Pancreas (tissue), 10 donors: ENCODE results near the gene CHD1. TPM values are rescaled to one million over a fixed set of nuclear protein-coding genes. Genes with fewer than 3 reads are reported as not detected.

Source experiments
- ATAC-seq, 4 donors: fragments of 200-7000 bp; cut with Tn5 transposase; one replicate each; pipeline versions ENCODE4 v1.8.0 to v1.9.1; 2020; ENCODE audit warnings: mild to moderate bottlenecking in 4 of 4, moderate library complexity in 4 of 4
- DNase-seq, 6 donors: peaks; one replicate each; pipeline ENCODE4 v3.0.0-alpha.2; 2020
- FAIRE-seq: peaks from 2 replicates; lab custom pipeline; 2012; peaks lifted over from hg19 to GRCh38; lab: Jason Lieb, UNC
- H3K27ac ChIP-seq, 4 donors: fragments of 200-600 bp; sonication (generic); 1 replicate in 3 of 4; 2 replicates in 1 of 4; pipeline versions ENCODE4 v1.5.0 to v1.8.0; 2020
- H3K27me3 ChIP-seq, 4 donors: fragments of 200-600 bp; one replicate each; pipeline ENCODE4 v1.8.0; 2021
- H3K36me3 ChIP-seq, 3 donors: fragments of 200-600 bp; sonication (generic) in 1 of 3; one replicate each; pipeline versions ENCODE4 v1.5.0 to v1.8.0; 2020 to 2021
- H3K4me1 ChIP-seq, 3 donors: fragments of 200-600 bp; one replicate each; pipeline ENCODE4 v1.8.0; 2021
- H3K4me3 ChIP-seq, 4 donors: fragments of 200-600 bp; sonication (generic) in 2 of 4; one replicate each; pipeline versions ENCODE4 v1.5.0 to v1.8.0; 2020 to 2021
- H3K9me3 ChIP-seq, 4 donors: fragments of 200-600 bp; one replicate each; pipeline ENCODE4 v1.8.0; 2021
- CTCF ChIP-seq, 4 donors: fragments of 200-600 bp; sonication (generic) in 3 of 4; IDR thresholded peaks; one replicate each; pipeline versions ENCODE4 v1.5.0 to v1.8.0; 2021; ENCODE audit warnings: antibody characterized with exemption in 4 of 4
- WGBS, 2 donors: extraction: QIAGEN DNeasy Blood & Tissue Kit; methylation state at CpG; one replicate each; pipeline ENCODE4 v1.1.7; 2013; 5-methylcytosine and 5-hydroxymethylcytosine counted together
- intact Hi-C, 3 donors: fragments of 100-400 bp; cut with DNase I; formaldehyde crosslinking; loops; one replicate each; pipeline versions ENCODE4 v1.11.1 to v1.14.2; 2022
- polyA plus RNA-seq, 2 donors: library from polyadenylated mRNA; stranded (reverse); fragments of 200-250 nt; gene quantifications; one replicate each; pipeline ENCODE4 v1.2.3, GENCODE V29; 2013
- total RNA-seq, 6 donors: library from RNA; stranded (reverse); fragmentation: NEBNext Ultra II Directional in 4 of 6; extraction: Animal tissue kit (Norgen Biotek cat#: 25700) in 4 of 6; gene quantifications; one replicate each; pipeline versions ENCODE4 v1.2.1 to v1.2.4, GENCODE V29; 2021 to 2023
- donor health status: healthy with polysubstance abuse.
- donor health status: DM: no; HTN: no; CAD: no; lungs with moderate emphysema.
- donor health status: DM: no; HTN: no; CAD: no.
- donor health status: control.
- donor health status: control.
- donor health status: Bipolar disorder and iron deficiency.
- donor health status: DM: yes; HTN: yes; CAD: no.
- donor health status: DM: no; HTN: no; CAD: no.
- donor health status: DM: no; HTN: no; CAD: no.
- donor health status: DM: yes; HTN: yes; CAD: no.

Gene CHD1
- total and polyA plus RNA-seq, 8 donors = 10.1 to 20.7 (median 12.4) TPM

GRCh38 chr5:98905857-98906688 is 22.7 kb downstream of the CHD1 start:
- no peak overlapping the region for H3K27ac ChIP-seq
- ATAC-seq (peak; percentile 63 to 86 (median 79)), DNase-seq (no peak), FAIRE-seq (peak; percentile 97)
- no peak overlapping the region for H3K4me3 ChIP-seq
- intact Hi-C loops = loop anchor here in 2 of 3 donors (5.0 kb wide), 1 partner anchor 126 kb away; no protein-coding TSS in a partner anchor
- H3K27me3 ChIP-seq = no peaks in the 10 kb centered on the region
- peak; percentile 39 to 63 (median 53) for TF ChIP-seq CTCF (IDR thresholded peaks at IDR 0.05)
- H3K4me1 ChIP-seq = peaks cover 0 to 9% (median 0%) of the 10 kb centered on the region in 3 donors
- peaks cover 0 to 27% (median 0%) of the 10 kb centered on the region in 3 donors for H3K36me3 ChIP-seq
- 56 to 62% methylated on average over 3 of the region's 3 CpGs for WGBS, 2 donors
- H3K9me3 ChIP-seq = no peaks in the 10 kb centered on the region

DNA sequence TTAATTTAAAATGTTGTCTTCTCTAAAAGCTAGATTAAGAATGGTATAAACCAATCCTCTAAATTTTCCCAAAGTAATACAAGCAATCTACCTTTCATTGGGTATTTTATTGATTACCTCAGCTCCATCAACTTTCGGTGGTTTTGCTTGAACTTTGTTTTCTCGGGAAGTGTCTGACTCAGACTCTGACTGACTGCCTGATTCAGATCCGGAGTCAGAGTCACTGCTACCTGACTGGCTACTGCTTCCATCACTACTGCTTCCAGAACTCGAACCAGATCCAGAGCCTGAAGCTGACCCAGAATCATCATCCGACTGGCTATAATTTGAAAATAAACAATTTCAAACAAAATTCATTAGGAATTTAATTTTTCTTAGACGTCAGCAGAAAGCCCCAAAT is 24.0 kb downstream of the CHD1 start:
- peaks cover 0 to 9% (median 0%) of the 10 kb centered on the region in 3 donors for H3K4me1 ChIP-seq
- H3K4me3 ChIP-seq = no peak overlapping the region
- peak in 2 of 4 donors; percentile 40 to 44 for ATAC-seq
- WGBS, 2 donors = 78 to 81% methylated on average over 6 of the region's 6 CpGs
- no peak for TF ChIP-seq CTCF (IDR thresholded peaks at IDR 0.05)
- no peak overlapping the region for H3K27ac ChIP-seq
- no peak for DNase-seq
- no peak for FAIRE-seq
- intact Hi-C loops = loop anchor here in 2 of 3 donors (5.0 kb wide), 1 partner anchor 128 kb away; no protein-coding TSS in a partner anchor
- H3K27me3 ChIP-seq = no peaks in the 10 kb centered on the region
- no peaks in the 10 kb centered on the region for H3K9me3 ChIP-seq
- H3K36me3 ChIP-seq = peaks cover 0 to 40% (median 7%) of the 10 kb centered on the region in 3 donors

DNA sequence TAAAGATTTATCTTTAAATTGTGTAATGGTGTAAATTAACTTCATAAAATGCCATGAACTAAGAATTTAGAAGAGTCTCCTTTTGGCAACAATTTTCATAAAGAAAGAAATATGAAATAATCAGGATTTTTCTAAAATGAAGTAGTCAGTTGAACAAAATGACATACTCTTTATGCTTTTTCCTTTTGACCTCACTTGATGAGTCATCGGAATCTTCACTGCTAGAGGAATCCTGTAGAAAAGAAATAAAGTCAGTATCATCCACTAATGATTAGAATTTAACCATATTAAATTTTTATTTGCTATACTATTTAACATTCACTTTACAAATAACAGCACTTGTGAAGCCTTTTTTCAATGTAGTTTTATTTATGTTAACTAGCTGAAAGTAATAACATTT is 26.1 kb downstream of the CHD1 start:
- FAIRE-seq = peak; percentile 59
- no peak overlapping the region for H3K4me3 ChIP-seq
- no peaks in the 10 kb centered on the region for H3K9me3 ChIP-seq
- H3K27ac ChIP-seq = no peak overlapping the region
- intact Hi-C loops = no loop called here
- no peak for ATAC-seq
- TF ChIP-seq CTCF (IDR thresholded peaks at IDR 0.05) = no peak
- H3K27me3 ChIP-seq = no peaks in the 10 kb centered on the region
- H3K4me1 ChIP-seq = peaks cover 0 to 9% (median 0%) of the 10 kb centered on the region in 3 donors
- DNase-seq = no peak
- peaks cover 0 to 60% (median 15%) of the 10 kb centered on the region in 3 donors for H3K36me3 ChIP-seq
- 86 to 100% methylated on average over 1 of the region's 1 CpG for WGBS, 2 donors

DNA sequence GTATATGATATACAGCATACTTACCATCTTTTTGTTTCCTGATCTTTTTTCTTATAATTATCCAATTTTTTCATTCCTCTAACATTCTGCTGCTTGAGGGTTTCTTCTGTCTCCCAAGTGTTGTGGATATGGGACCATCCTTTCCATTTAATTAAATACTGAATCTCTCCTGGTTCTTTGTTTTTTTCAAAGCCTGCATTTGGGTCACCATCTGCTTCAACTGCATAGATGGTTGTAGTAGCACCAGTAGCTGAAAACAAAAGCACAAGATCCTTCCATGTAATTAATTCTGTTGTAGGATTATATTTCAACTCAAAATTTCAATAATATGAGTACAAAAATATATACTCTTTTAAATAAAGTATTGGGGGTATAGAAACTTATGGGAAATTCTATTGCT is 29.4 kb downstream of the CHD1 start:
- Histone ChIP-seq H3K27ac (no peak overlapping the region), H3K9me3 (no peaks in the 10 kb centered on the region), H3K27me3 (no peaks in the 10 kb centered on the region), H3K4me1 (no peaks in the 10 kb centered on the region), H3K4me3 (no peak overlapping the region), H3K36me3 (peaks cover 0 to 82% (median 24%) of the 10 kb centered on the region in 3 donors)
- no peak for TF ChIP-seq CTCF (IDR thresholded peaks at IDR 0.05)
- ATAC-seq = no peak
- no peak for FAIRE-seq
- intact Hi-C loops = no loop called here
- no peak for DNase-seq

GRCh38 chr5:98898743-98899142 is 30.1 kb downstream of the CHD1 start:
- ATAC-seq (no peak), FAIRE-seq (no peak), DNase-seq (no peak)
- intact Hi-C loops = no loop called here
- Histone ChIP-seq H3K4me3 (no peak overlapping the region), H3K36me3 (peaks cover 0 to 76% (median 24%) of the 10 kb centered on the region in 3 donors), H3K27me3 (no peaks in the 10 kb centered on the region), H3K9me3 (no peaks in the 10 kb centered on the region), H3K4me1 (no peaks in the 10 kb centered on the region), H3K27ac (no peak overlapping the region)
- TF ChIP-seq CTCF (IDR thresholded peaks at IDR 0.05) = no peak
